Ascending aorta (tissue), 2 donors: ENCODE results near the gene ROBO4. TPM values are rescaled to one million over a fixed set of nuclear protein-coding genes. Genes with fewer than 3 reads are reported as not detected.

ENCODE experiments used
- DNase-seq, 2 donors: peaks; one replicate each; pipeline ENCODE4 v3.0.0-alpha.2; 2019; ENCODE audit warnings: low spot score in 2 of 2
- H3K27ac ChIP-seq, 2 donors: fragments of 200-600 bp; sonication (generic); one replicate each; pipeline ENCODE4 v1.5.1; 2016 to 2017; ENCODE audit warnings: mild to moderate bottlenecking in 1 of 2
- H3K27me3 ChIP-seq: fragments of 200-600 bp; sonication (generic); one replicate; pipeline ENCODE4 v1.5.1; 2017
- H3K36me3 ChIP-seq, 2 donors: fragments of 200-600 bp; sonication (generic); one replicate each; pipeline ENCODE4 v1.5.1; 2016
- H3K4me1 ChIP-seq, 2 donors: fragments of 200-600 bp; sonication (generic); one replicate each; pipeline ENCODE4 v1.5.1; 2016 to 2017; ENCODE audit warnings: mild to moderate bottlenecking in 1 of 2
- H3K4me3 ChIP-seq, 2 donors: fragments of 200-600 bp; sonication (generic); one replicate each; pipeline ENCODE4 v1.5.1; 2016 to 2017; ENCODE audit warnings: mild to moderate bottlenecking in 1 of 2
- H3K9me3 ChIP-seq, 2 donors: fragments of 200-600 bp; sonication (generic); one replicate each; pipeline ENCODE4 v1.5.1; 2016
- intact Hi-C: fragments of 100-400 bp; cut with DNase I; formaldehyde crosslinking; loops from one replicate; pipeline ENCODE4 v1.15.1; 2023
- total RNA-seq: library from RNA; depleted of rRNA; stranded (reverse); fragments of >200 nt; gene quantifications from one replicate; pipeline ENCODE4 v1.1.0, GENCODE V29; 2016
- TF ChIP-seq, protein P1 (sequence below), 3 experiments: fragments of 200-600 bp in 2 of 3; fragments of 450-650 bp in 1 of 3; sonication (generic) in 2 of 3; IDR thresholded peaks; one replicate each; pipeline ENCODE4 v1.5.1; 2016 to 2019; ENCODE audit warnings: antibody characterized with exemption in 3 of 3, mild to moderate bottlenecking in 1 of 3, moderate library complexity in 1 of 3

The ROBO4 gene
- total RNA-seq, 1 donor from 2014 or later = 51.5 TPM

GRCh38 chr11:124895471-124895971 is 2.1 kb downstream of the ROBO4 start:
- H3K27me3 ChIP-seq = no peaks in the 10 kb centered on the region
- H3K4me3 ChIP-seq = no peak overlapping the region
- no peaks in the 10 kb centered on the region for H3K36me3 ChIP-seq
- no peaks in the 10 kb centered on the region for H3K9me3 ChIP-seq
- intact Hi-C loops = no loop called here
- TF ChIP-seq, protein P1, sequence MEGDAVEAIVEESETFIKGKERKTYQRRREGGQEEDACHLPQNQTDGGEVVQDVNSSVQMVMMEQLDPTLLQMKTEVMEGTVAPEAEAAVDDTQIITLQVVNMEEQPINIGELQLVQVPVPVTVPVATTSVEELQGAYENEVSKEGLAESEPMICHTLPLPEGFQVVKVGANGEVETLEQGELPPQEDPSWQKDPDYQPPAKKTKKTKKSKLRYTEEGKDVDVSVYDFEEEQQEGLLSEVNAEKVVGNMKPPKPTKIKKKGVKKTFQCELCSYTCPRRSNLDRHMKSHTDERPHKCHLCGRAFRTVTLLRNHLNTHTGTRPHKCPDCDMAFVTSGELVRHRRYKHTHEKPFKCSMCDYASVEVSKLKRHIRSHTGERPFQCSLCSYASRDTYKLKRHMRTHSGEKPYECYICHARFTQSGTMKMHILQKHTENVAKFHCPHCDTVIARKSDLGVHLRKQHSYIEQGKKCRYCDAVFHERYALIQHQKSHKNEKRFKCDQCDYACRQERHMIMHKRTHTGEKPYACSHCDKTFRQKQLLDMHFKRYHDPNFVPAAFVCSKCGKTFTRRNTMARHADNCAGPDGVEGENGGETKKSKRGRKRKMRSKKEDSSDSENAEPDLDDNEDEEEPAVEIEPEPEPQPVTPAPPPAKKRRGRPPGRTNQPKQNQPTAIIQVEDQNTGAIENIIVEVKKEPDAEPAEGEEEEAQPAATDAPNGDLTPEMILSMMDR (IDR thresholded peaks at IDR 0.05) = no peak
- H3K4me1 ChIP-seq = no peaks in the 10 kb centered on the region
- H3K27ac ChIP-seq = peak overlapping the region in 1 of 2 donors; percentile 50
- no peak for DNase-seq

GRCh38 chr11:124894606-124895430 is 2.8 kb downstream of the ROBO4 start:
- TF ChIP-seq, protein P1 (IDR thresholded peaks at IDR 0.05) = no peak
- Histone ChIP-seq H3K4me3 (no peak overlapping the region), H3K9me3 (no peaks in the 10 kb centered on the region), H3K27me3 (no peaks in the 10 kb centered on the region), H3K27ac (no peak overlapping the region), H3K36me3 (no peaks in the 10 kb centered on the region), H3K4me1 (no peaks in the 10 kb centered on the region)
- no peak for DNase-seq
- intact Hi-C loops = no loop called here

DNA sequence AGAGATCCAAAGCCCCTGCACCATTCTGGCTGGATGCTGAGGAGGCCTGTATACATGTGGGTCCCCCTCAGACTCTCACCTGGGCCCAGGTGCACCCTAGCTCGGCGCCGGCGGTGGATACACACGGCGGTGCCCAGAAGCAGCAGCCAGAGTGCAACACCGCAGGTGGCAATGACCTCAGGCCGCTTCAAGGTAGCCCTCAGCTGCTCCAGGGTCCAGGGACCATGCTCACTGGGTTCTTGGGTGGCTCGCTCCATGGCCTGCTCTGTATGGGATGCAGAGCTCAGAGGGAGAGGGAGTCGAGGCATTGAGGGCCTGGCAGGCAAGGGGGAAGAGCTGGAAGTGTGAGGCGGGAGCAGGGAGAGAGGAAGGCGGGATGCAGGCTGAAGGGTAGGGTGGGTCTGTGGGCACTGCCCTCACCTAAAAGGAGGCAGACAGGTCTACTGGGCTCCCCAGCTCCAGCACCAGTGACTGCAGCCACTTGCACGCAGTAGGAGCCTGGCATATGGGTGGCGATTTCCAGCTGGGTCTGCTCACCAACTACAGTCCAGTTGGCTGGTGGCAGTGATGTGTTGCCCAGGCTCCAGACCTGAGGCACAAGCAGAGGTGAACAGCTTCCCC is 3.8 kb downstream of the ROBO4 start:
- Histone ChIP-seq H3K4me1 (no peaks in the 10 kb centered on the region), H3K4me3 (no peak overlapping the region), H3K27ac (no peak overlapping the region), H3K36me3 (no peaks in the 10 kb centered on the region), H3K9me3 (no peaks in the 10 kb centered on the region), H3K27me3 (no peaks in the 10 kb centered on the region)
- no peak for DNase-seq
- intact Hi-C loops = no loop called here
- TF ChIP-seq, protein P1 (IDR thresholded peaks at IDR 0.05) = no peak

- Histone ChIP-seq H3K27me3 (no peaks in the 10 kb centered on the region), H3K4me1 (no peaks in the 10 kb centered on the region), H3K4me3 (no peak overlapping the region), H3K36me3 (no peaks in the 10 kb centered on the region), H3K27ac (peak overlapping the region in 1 of 2 donors; percentile 27), H3K9me3 (no peaks in the 10 kb centered on the region)
- intact Hi-C loops = no loop called here
- DNase-seq = peak in 1 of 2 donors; percentile 64
- TF ChIP-seq, protein P1 (IDR thresholded peaks at IDR 0.05) = no peak
These were observed 4.8 kb downstream of the ROBO4 start for GRCh38 chr11:124892750-124893454.

DNA sequence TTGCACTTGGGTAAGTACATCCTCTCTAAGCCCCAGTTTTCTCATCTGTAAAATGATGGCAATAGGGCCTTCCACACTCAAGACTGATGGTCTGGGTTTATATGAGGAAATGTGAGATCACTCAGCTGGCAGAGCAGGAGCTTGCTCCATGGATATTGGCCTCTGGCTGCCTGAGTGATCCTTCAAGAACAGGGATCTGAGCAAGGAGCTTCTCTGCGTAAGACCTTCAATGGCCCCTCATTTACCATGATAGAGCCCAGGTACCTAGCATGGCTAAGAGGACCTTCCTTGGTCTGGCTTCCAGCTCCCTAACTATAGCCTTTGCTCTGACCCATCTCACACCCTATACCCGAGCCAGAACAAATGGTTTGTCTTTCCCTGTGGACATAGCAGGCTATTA is 5.5 kb downstream of the ROBO4 start:
- H3K4me3 ChIP-seq = no peak overlapping the region
- no peaks in the 10 kb centered on the region for H3K9me3 ChIP-seq
- DNase-seq = peak in 1 of 2 donors; percentile 28
- H3K4me1 ChIP-seq = no peaks in the 10 kb centered on the region
- intact Hi-C loops = no loop called here
- H3K27me3 ChIP-seq = no peaks in the 10 kb centered on the region
- H3K36me3 ChIP-seq = no peaks in the 10 kb centered on the region
- H3K27ac ChIP-seq = peak overlapping the region in 1 of 2 donors; percentile 27
- TF ChIP-seq, protein P1 (IDR thresholded peaks at IDR 0.05) = no peak
